ENCODE measurements around the gene DAZAP1.

GRCh38 chr19:1451916-1452801 is 44.8 kb downstream of the DAZAP1 start:
- TF ChIP-seq POLR2A (IDR thresholded peaks at IDR 0.05), result no peak
- TF ChIP-seq CTCF (IDR thresholded peaks at IDR 0.05), result no peak

Measured in lower leg skin (tissue), 3 donors.